HuH-7.5 (cell line): ENCODE results near the gene CEBPE.
"Not testable (repeated sequence)": the region's sequence is repeated elsewhere in the genome, so short reads cannot be mapped to it uniquely, and the experiment has no call there.

Experiments
- DNase-seq: peaks from one replicate; pipeline ENCODE4 v3.0.0; 2011; ENCODE audit warnings: low spot score

The CEBPE gene

DNA sequence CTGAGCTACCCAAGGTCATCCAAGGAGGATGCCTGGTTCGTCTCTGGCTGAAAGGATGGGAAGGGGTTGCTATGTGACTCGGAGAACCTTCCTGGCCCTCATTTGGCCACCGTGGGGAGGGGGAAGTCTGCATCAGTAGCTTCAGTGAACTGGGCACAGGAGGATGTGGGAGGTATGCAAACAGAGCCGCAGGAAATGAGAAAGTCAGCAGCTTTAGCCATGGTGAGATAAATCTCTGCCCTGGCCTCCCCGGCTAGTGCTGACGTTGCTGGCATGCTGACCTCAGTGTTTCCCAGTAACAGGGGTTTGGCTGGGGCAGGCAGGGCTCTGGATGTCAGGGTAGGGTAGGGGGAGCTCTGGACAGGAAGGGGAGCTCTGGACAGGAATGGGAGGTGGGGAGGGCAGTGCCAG is 2.3 kb upstream of the CEBPE start:
- no peak for DNase-seq

DNA sequence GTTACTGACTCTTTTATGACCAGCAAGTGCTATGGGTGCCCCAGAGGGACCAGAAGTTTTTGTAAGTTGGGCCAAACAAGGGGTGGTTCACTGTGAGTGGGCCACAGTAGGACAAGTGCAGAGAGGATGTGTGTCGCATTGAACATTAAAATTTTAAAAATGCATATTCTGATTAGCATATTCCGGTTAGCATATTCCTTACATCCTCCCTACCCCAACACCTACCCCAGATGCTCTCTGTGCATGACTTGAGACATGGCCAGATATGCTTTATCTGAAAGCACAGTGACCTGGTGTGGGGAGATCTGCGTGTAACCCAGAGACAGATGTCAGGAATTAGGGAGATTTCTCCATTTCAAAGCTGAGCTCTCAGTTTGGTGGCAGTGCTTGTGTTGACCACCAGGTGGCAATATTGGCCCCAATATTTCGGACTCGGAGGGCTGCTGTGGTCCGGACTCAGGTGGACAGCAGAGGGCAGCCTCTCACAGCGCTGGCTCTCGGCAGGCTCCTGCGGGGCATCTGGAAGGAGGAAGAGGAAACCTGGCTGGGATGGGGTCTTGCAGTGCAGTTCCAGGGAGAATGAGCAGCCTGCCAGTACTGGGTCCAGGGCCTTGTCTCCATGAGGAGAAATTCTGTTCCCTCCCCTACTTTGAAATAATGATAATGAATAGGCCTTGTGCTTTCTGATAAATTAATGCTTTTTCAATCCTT is 1.6 kb upstream of the CEBPE start:
- peak; percentile 89 for DNase-seq

DNA sequence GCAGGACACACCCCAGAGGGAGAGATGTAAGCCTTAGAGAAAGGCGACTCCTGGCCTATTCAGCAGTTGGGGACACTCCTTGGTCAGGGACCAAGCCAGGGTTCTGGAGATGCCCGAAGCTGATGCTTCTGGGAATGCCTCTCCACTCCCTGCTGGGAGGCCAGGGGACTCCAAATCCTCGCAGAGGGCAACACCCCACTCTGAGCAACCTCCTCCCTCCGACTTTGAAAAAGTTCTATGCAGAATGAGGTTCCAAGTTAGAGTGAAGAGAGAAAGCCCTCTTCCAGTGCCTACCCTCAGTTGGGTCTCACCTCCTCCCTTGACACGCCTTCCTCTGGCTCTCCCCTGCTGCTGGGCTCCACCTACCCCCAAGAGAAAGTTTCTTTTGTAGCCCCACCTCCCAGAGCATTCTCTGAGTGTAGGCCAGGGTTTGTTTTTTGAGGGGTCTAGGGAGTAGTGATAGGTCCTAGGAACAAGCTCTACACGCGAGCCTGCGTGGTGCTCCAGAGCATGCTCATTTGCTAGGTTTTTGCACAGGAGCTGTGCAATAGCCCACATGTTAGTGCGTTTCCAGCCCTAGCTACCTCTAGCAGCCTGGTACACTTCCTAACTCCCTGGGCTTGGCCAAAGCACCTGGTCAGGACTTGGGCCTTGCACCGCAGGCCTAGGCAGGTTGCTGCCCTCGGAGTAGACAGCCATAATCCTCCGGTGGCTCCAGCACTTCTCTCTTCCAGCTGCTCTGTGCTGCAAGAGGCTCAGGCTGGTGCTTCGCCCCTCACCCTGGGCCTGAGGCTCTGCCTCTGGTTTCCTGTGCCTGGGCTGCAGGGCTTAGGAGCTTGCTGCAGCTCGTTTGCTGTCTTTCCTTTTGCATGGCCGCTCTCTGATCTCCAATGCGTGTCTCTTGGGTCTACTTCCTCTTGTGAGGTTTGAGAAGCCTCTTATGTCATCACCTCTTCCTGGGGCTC is 590 bp upstream of the CEBPE start:
- no peak for DNase-seq

DNA sequence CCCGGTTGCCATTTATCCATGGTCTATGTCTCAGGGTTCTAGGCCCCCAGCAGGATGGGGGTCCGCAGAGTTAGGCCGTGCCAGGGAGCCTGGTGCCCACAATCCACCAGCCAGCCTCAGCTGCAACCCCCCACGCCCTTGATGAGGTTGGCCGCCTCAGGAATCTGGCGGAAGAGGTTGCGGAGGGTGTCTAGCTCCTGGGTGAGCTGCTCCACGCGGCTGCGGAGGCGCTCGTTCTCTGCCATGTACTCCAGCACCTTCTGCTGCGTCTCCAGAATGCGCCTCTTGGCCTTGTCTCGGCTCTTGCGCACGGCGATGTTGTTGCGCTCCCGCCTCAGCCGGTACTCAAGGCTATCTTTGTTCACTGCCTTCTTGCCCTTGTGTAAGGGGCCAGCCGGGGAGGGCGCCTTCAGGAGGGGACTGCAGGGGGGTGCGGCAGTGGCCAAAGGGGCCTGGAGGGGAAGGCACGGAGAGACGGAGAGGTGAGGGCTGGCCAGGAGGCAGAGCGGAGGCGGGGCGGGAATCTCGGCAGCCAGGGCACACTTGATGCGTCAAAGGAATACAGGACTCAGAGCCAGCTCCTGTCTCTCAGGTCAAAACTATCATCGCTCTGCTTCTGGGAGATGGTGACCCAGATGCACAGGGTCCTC is 1.6 kb downstream of the CEBPE start:
- no peak for DNase-seq

DNA sequence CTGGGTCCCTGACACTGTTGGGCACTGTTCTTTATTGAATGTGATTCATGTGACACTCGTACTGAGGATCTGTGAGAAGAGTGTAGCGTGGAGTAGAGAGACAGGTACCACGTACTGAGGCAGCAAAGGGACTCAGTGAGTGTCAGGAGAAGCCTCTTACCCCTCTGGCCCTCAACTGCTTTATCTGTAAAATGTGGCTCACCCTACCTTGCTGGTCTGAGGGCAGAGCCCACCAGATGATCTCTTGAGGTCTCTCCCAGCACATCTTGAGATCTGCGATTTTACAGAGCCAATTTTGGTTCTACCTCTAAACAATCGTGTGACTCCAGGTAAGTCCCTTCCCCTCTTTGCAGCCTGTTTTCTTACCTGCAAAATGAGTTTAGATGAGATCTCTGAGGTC is 3.1 kb downstream of the CEBPE start:
- DNase-seq = no peak

DNA sequence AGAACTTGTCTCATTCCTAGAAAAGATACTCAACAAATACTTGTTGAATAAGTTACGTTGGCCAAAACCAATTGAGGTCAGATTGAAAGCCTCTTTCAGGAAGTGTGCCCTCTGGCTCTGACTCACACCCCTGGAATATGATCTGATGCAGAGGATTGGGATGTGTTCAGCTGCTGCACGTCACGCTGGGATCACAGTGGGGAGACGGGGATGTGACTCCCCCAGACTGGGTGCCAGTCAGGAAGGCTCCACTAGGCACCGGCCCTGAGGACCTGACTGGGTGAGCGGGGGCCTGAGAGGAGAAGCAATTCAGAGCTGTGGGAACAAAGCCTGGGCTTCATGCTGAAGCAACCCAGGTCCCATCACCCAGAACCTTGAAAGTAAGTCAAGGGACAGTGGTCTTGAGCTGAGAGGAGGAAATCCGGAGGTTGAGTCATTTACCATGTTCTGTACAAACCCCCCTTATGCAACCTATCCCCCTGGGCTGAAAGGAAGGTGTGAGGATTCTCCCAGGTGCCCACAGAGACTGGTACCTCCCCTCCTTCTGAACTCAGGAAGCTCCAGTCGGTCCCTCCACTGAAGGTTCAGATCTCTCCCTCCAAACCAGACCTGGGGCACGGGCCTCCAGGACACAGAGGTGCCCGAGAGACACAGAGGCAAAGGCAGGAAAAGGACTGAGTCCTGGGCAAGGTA is 3.9 kb downstream of the CEBPE start:
- DNase-seq = no peak

DNA sequence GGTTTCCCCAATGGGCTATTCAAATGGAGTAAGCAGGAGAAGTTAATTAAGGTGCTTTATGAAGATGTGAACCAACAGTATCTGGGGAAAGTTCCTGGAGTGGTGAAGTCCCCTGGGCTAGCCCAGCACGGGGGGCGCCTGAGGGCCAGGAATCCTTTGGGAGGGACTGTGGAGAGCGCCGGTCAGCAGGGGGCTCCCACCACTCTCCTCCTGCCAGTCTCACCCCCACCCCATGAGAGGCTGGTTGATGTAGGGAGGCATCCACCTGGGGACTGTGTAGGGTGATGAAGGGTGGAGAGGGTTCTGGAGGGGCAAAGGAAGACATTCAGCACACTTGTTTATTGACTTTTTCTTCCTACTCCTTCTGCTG is 4.4 kb downstream of the CEBPE start:
- no peak for DNase-seq

DNA sequence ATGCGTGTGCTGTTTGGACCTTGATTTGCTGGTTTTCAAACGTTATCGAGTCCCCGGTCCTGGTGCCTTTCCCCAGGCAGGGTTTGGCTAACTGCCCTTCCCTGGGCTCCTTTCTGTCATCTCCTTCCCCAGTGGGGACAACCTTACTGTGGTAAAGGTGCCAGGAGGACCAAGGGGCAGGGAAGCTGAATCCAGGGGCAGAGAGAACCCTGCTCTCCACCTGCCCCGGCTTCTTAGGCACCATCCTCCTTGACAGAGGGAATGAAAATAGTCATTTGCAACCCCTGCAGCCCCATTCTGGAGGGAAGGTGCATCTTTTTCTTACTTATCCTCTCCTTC is 5.0 kb downstream of the CEBPE start:
- no peak for DNase-seq

DNA sequence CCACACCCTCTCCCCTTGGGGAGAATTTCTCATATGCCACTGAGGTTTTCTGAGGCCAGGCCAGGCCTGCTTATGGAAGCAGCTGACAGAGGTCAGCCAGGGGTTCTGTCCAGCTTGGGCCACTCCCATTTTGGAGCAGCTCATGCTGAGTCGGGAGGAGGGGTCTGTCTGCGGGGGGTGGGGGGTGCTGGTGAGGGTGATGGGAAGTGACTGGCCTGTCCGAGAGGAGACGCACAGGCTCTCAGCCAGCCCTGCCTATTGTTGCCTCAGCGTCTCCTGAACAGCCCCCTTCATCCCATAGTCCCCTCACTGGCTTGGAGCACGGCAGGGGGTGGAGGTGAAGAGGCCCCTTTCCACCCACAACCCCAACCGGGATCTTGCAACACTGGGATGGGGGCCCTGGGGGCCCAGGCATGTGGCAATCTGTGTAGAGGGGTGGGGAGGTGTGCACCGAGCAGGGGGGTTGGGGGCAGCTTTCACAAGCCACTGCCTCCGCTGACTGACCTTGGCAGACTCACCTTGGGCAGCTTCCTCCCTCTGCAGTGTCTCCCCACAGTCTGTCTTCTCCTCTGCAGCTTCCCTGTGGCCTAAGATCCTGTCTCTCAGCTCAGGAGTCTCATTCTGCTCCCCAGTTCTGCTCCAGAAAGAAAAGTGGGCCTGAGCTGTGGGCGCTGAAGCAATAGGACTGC is 5.5 kb downstream of the CEBPE start:
- DNase-seq = no peak

DNA sequence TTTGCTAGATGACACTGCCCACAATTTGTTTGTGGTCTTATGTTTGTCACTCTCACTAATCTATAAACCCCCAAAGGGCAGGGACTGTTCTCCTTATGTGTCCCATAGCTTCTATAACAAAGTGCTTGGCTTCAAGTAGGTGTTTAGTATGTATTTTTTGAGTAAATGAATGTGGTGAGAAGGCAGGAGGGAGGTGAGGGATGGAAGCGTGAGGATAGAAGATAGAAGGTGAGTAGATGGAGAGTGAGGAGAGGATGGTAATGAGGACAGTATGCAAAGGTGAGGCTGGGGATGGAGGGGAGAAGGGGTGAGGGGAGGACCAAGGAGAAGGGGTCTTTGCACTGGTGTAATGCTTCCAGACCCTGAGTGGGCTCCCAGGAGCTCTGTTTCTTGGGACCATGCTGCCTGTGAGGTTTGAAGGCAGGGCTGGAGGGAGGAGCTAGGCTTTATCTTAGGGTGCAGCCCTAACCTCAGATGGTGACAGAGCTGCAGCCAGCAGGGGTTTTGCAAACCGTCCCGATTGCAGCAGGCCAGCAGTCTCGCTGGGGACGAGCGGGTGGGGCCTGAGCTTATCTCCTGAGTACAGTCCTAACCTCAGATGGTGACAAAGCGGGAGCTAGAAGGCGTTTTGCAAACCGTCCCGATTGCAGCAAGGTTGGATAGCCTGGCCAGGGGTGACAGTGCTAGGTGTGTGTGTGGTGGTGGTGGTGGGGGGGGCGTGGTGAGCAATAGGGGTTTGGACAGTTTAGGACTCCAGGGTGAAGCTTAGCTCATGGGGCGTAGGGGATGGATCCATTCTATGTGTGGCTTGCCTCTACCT is 6.5 kb downstream of the CEBPE start:
- no peak for DNase-seq

DNA sequence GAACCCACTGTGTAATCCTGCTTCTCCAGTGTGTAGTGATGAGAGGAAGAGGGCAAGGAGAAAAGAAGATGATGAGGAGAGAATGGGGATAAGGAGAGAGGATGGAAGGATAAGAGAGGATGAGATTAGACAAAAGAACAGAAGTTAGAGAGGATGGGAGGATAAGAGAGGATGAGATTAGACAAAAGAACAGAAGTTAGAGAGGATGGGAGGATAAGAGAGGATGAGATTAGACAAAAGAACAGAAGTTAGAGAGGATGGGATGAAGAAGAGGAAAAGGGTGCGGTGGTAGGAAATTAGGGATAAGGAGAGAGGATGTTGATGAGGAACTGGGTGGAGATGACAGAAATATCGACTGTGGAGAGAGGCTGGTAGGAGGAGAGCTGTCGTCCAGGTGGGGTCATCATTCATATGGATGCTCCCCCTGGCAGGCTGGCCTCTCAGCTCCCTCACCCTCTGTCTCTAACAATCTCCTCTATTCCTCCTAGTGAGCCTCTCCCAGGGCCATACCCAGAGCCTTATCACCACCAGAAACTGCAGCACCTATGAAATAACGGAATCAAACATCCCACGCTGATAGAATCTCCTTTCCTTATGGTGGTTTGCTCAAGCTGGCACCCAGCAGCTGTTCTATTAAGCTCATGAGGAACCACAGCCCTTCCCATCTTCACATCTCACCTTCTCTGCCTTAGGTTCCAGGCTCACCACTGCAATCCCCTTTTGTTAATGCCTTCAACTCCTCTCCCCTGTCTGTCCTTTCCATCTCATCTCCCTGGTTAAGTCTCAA is 8.3 kb downstream of the CEBPE start:
- DNase-seq = no peak

DNA sequence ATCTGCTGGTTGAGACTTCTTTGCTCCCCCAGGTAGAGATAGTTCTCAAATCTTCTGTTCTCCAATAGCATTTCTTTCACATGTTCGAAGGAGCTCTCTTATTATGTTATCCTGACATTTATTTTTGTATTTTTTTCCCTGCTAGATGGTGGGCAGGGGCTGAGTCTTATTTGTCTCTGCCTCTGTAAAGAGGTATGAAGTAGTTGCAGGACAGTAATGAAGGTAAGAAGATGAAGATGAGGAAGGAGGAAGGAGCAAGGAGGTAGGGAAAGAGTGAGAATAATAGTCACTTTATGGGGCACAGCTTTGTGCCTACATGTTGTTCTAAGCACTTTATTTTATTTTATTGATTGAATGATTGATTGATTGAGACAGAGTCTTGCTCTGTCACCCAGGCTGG is 9.3 kb downstream of the CEBPE start:
- DNase-seq = no peak

DNA sequence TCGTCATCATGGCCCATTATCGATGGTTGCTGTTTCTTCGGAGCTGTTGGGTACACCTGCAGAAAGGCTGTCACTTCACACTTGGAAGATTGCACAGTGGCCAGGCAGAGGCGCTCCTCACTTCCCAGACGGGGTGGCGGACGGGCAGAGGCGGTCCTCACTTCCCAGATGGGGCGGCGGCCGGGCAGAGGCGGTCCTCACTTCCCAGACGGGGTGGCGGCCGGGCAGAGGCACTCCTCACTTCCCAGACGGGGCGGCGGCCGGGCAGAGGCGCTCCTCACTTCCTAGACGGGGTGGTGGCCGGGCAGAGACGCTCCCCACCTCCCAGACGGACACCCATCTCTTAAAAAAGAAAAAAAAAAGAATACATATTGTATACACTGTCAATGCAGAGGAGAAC is 10.9 kb downstream of the CEBPE start:
- DNase-seq = not testable (repeated sequence)

DNA sequence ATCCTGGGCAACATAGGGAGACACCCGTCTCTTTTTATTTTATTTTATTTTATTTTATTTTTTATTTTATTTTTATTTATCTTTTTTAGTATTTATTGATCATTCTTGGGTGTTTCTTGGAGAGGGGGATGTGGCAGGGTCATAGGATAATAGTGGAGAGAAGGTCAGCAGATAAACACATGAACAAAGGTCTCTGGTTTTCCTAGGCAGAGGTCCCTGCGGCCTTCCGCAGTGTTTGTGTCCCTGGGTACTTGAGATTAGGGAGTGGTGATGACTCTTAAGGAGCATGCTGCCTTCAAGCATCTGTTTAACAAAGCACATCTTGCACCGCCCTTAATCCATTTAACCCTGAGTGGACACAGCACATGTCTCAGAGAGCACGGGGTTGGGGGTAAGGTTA is 11.4 kb downstream of the CEBPE start:
- DNase-seq = not testable (repeated sequence)

DNA sequence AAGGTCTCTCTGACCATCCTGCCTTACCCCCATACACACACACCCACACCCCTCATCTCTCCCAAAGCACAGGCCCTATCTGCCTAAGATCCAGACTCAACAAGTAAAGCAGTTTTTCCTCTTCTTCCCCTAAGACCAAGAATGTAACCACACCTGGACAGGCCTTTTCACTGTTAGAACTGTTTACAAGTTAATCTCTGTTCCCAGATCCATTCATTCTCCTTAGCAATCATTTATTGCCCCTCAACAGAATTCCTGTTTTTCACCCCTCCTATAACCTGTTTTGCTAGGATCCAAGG is 12.4 kb downstream of the CEBPE start:
- no peak for DNase-seq

DNA sequence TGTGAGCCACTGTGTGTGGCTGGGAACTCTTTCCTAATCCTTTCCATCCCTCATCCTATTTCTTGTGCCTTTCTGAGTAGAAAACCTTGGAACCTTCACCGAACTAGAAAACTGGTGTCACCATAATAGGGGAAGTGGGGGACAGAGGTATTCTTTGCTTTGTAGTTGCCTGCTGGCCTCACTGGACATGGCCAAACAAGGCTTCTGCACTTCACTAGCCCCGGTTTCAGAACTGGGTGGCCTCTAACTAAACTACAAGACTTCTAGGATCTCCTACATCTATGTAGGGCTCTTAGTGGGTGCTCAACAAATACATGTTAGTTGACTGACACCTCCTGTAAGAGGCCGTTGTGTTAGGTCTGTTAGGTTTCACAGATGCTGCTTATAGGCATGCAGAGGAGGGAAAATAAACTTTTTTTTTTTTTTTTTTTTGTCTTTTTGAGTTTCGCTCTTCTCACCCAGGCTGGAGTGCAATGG is 13.7 kb downstream of the CEBPE start:
- no peak for DNase-seq

DNA sequence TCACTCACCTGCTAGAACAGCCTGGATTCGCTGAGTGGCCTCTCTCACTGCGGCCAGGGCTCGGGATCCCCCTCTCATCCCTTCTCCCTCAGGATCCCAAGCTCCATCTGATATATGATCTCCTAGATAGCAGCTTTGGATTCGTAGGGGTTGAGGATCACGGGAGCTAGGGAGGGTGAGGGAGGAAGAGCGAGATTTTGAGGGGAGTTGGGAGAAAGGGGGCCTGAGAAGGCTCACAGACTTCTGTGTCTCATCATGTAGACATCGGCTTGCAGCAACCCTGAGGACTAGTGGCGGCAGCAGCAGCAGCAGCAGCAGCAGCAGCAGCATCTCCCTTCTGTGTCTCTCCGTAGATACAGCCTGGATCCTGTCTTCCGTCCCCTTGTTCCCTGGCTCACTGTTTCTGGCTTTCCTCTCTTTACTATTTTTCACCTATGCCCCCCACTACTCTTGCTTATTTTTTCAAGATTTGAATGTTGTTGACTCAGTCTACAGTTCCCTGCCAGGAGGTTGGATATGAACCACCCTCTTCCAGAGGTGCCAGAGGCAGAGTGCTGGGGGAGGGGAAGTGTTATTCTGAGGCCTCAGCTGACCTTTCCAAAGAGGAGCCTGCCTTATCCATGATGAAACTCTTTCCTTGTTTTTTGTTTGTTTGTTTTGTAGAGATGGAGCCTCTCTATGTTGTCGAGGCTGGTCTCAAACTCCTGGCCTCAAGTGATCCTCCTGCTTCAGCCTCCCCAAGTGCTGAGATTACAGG is 14.3 kb downstream of the CEBPE start, which contains the start of gene CIROP:
Gene CIROP (minus strand): TSS at position 399 of the 757 bp plus-strand sequence. CDS start 69 bp downstream, at position 330.
- DNase-seq = no peak

DNA sequence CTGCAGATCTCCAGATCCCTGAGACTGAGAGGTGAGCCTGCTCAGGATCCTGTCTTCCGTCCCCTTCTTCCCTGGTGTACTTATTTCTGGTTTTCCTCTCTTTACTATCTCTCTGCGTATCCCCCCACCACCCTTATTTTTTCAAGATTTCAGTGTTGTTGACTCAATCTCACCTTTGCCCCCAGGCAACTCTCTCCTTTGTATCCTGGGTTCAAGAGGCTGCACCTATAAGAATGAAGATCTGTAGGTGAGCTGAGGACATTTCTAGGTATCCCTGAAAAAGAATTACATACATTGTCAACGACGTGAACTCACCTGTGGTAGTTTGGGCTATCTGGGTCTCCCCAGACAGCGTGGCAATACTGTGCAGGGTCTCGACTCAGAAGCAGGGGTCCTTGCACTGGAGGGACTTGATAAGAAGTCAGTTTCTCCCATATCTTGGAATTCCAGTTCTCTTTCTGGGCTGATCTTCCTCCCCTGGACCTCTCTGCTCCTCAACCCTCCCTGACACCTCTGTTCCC is 14.9 kb downstream of the CEBPE start:
- DNase-seq = no peak

DNA sequence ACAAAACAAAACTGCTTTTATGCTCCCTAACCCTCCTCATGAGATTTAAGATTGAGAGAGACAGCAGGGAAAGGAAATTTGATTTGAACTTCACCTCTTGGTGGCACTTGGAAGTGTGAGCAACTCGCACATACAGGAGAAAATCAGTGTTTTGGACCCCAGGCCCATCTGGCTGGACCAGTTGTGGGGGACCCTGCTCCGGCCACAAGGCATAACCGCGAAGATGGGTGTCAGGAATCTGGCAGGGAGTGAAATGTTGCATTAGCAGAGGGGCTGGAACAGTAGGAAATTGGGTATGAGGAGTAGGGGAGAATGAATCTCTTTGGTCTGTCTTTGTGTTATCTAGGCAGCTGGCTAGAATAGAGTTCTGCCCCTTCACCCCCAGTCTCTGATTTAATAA is 15.5 kb downstream of the CEBPE start:
- DNase-seq = no peak
